Skin of body (tissue), 2 donors: ENCODE results near the gene CUL3. TPM values are rescaled to one million over a fixed set of nuclear protein-coding genes. Genes with fewer than 3 reads are reported as not detected.
"Not testable (repeated sequence)": the region's sequence is repeated elsewhere in the genome, so short reads cannot be mapped to it uniquely, and the experiment has no call there.

Experiments
- DNase-seq: peaks from one replicate; lab custom pipeline; 2025; lab: John Stamatoyannopoulos, UW
- total RNA-seq: library from RNA; depleted of rRNA; stranded (reverse); fragments of >200 nt; gene quantifications from one replicate; pipeline ENCODE4 v1.2.3, GENCODE V29; 2014

Gene CUL3
- total RNA-seq, 1 donor from 2014 or later = 90.3 TPM

DNA sequence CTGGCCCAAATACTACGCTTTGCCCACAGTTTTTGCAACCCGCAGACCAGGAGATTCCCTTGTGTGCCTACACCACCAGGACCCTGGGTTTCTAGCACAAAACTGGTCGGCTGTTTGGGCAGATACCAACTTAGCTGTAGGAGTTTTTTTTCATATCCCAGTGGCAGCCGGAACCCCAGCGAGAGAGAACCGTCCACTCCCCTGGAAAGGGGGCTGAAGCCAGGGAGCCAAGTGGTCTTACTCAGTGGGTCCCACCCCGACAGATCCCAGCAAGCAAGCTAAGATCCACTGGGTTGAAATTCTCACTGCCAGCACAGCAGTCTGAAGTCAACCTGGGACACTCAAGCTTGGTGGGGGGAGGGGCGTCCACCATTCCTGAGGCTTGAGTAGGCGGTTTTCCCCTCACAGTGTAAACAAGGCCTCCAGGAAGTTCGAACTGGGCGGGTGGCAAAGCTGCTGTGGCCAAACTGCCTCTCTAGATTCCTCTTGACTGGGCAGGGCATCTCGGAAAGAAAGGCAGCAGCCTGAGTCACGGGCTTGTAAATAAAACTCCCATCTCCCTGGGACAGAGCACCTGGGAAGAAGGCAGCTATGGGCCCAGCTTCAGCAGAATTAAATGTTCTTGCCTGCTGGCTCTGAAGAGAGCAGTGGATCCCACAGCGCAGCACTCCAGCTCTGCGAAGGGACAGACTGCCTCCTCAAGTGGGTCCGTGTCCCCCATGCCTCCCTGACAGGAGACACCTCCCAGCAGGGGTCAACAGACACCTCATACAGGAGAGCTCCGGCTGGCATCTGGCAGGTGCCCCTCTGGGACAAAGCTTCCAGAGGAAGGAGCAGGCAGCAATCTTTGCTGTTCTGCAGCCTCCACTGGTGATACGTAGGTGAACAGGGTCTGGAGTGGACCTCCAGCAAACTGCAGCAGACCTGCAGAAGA, 99.8 kb downstream of the CUL3 start:
- not testable (repeated sequence) for DNase-seq

GRCh38 chr2:224479826-224480225, 105.3 kb downstream of the CUL3 start:
- DNase-seq = no peak

DNA sequence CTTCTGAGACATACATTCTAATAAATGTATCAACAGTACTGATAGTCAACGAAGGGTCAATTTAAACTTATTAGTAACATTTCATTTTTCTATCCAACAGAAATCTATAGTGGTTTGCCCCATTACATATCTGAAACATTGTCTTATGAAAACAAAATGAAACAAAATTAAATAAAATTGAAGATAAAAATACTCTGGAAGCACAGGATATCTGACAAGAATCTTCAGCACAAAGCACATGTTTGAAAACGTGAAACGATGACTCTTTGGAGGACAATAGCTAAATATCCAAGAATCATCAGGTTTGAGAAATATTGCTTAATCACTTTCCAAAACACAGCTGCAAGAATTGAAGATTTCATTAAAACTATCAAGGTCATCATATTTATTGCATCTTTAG, 112.3 kb downstream of the CUL3 start:
- no peak for DNase-seq

DNA sequence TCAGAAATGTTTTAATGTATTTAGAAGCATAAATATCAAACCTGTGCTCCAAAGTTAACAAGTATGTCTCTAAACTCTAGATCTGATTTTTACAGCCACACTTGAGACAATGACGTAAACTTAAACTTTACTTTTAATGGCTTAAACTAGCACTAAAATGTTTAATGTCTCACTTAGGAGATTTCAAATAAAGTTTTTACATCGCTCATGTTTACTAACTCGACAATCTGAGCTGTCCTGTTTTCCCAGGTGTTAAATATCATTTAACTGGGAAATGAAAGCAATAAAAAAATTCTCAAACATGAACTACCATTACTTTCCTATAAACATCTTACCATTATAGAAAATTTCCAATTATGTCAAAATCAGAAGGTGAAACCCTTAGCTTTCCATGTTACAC, 113.0 kb downstream of the CUL3 start:
- no peak for DNase-seq

GRCh38 chr2:224469374-224469964, 115.7 kb downstream of the CUL3 start:
- no peak for DNase-seq

DNA sequence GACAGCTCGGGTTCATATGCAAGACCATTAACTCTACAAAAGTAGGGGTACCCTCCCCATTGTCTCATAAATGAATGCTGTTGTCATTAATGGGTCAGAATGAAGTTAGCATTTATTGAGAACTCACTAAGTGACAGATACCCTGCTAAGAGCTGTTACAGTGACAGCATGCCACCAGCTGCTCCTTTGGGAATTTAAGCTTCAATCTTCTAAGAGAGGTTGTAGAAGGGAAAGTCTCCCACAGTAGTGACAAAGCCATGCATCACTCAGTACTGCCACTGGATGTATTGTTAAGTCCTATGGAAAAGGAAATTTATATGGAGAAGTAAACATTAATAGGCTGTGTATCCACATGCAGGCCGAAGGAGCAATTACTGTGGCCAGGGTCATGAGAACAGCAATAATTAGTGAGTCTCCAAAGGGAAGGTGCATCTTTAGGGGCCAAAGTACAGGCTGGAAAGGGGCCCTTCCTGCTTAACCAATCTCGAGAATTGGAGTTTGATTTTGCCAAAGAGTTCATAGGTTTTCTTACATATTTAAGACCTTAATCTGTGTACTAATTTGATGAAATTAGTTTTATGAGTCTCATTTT, 118.8 kb downstream of the CUL3 start:
- DNase-seq = no peak

- DNase-seq = no peak
Measured at GRCh38 chr2:224461391-224461790, 123.8 kb downstream of the CUL3 start.

GRCh38 chr2:224457408-224458096, 127.6 kb downstream of the CUL3 start:
- DNase-seq = no peak

DNA sequence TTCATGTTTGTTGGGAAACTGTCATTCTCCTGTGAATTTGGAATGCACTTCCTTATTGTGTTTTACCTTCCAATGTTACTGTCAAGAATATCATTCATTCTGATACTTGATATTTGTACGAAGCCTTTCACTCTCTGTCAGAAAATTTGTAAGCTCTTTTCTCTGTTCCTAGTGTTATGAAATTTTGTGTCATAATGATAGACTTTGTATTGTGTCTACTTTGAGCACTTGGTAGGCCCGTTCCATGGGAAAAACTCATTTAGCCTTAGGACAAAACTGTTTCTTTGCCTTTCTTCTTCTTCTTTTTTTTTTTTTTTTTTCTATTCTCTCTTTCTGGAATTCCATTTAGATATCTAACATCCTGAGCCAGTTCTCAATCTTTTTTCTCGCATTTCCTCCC, 131.3 kb downstream of the CUL3 start:
- DNase-seq = no peak

DNA sequence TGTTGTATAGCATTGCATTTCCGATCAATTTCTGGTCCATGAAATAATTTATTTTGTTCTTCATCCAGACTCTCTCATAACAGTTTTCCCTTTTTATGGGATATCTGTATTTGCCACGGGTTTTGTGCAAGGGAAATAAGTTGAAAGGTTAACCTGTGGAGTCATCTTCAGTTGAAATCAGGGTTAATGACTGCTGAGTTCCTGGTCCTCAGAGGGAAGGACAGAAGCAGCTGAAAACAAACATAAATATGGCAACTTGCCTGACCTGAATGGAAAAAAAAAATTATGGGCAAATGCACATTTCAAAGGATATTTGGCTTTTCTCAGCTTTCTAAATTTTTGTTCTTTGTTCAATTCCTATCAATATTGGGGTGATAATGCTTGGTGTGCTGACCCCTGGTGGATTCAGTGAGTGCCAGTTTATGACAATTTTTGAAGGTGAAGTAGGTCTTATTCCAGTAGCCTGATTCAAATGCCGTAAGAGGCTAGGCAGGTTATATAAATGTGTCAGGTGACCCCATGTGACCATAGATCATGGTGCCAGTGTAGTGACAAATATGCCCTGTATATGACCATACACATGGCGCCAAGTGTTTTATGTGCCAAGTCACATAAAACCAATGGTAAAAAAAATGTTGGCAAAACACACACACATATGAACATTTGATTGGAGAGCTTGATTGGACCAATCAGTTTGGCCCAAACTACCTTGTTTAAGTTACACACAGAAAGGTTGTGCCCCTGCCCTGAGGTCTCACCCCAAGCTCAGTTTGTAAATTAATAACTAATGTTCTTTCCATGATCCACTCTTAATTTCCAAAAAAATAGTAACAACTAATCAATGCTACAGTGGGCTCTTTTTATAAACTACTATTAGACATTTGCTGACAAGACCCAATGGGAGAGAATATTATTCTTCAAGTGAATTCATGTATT, 135.7 kb downstream of the CUL3 start:
- no peak for DNase-seq

DNA sequence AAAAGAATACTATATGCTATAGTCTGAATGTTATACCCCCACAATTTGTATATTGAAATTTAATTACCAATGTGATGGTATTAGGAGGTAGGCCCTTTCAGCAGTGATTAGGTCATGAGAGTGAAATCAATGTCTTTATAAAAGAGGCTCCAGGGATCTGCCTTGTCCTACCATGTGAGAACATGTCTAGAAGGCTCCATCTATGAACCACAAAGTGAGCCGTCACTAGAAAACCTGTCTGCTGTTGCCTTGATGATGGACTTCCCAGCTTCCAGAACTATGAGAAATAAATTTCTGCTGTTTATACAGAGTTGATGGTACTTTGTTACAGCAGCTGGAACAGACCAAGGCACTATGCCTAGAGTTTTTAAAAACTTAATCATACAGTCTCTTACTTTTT, 136.9 kb downstream of the CUL3 start:
- no peak for DNase-seq

DNA sequence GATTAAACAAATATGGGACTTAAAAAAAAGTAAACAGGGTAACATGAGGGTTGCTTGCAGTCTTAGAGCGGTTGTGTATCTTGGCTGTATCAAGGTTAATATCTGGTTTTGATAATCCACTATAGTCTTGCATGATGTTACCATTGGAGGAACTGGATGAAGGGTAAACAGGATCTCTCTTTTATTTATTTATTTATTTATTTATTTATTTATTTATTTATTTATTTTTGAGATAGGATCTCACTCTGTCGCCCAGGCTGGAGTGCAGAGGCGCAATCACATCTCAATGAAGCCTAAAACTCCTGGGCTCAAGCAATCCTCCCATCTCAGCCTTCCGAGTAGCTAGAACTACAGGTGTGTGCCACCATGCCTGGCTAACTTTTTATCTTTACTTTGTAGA, 140.4 kb downstream of the CUL3 start:
- DNase-seq = no peak

DNA sequence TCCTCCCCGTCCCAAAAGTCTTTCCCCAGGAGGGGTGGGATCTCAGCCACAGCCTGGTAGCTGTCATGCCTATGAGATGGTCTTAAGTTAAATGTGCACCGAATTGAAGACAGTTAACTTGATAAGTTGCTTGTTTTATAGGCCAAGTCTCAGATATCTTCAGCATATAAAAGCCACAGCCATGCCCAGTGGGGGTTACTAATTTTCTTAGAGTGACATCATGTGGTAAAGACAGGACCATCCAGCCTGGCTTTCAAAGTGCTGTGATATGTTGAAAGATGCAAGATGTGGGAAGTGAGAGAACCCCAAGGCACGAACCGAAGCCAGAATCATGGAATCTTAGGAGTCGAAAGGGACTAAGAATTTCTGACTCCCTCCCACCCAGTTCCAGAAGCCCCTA, 141.1 kb downstream of the CUL3 start:
- DNase-seq = no peak

DNA sequence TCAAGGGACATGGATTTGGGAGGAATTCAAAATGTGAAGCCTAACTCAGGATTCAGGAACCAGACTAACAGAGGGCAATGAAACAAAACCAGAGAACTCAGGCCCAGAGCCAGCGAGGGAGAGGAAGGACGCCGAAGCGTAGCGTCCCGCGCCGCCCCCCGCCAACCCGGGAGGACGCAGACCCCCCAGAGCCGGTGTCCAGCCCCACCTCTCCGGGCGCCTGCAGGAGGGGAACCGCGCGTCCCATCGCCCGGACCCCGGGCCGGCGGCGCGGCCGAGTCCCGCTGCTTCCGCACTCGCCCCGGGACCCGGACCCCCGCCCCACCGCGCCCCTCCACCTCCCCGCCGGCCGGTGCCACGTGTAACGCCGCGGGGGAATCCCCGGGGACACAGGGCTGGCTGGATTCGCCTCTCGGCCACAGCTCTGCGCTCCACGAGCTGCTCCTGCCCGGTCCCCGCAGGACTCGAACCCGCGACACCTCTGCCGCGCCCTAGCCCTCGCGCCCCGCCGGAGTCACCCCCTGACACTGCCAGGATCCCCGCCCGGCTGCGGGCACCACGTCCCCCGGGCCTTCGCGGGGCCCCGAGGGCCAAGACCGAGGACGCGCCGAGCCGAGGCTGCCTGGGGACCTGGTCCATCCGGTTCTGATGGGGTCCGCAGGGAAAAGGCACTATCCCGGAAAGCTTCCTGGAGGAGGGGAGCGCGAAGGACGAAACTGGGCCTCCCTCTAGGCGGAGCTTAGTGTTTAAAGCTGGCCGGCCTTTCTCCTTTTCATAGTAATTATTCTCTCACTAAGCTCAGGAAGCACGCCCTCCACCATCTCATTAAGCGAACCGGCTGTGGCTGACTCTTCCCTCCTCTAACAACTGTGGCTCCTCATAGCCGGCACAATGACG, 142.8 kb downstream of the CUL3 start:
- DNase-seq = no peak

- no peak for DNase-seq
Measured at GRCh38 chr2:224440988-224441387, 144.2 kb downstream of the CUL3 start.

DNA sequence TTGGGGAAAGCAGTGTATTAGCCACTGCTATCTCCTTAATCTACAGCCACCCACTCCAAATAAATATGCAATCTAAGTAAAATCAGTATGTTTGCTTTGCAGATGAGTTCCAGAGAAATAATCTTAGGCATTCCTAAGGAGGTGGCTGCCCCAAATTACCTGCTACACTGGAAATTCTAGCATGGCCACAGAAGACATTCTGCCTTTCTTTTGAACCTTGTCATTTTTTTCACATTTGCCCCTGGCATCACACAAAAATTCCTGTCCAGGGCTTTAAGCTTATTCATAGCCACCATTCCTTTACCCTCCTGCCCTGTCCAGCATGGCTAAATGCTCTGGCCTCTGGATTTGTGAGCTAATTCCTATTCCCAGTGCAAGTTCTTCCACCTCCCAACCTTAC, 146.4 kb downstream of the CUL3 start:
- DNase-seq = no peak

DNA sequence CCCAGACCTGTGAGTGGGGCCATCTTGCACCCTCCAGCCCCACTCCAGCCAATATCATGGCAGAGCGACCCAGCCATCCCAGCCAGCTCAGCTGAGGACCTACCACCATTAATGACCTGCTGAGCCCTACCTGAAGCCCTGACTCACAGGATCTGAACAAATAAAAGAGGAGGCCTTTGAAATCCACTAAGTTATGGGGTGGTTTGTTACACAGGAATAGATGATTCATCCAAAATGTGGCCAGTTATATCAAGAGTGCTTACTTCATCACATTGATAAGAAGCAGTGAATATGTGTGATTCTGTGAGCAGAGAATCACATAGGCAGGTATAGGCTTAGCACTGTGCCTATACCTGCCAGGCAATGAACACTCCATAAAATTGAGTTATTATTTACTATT, 148.5 kb downstream of the CUL3 start:
- DNase-seq = no peak

GRCh38 chr2:224434618-224435017, 150.5 kb downstream of the CUL3 start:
- DNase-seq = no peak

DNA sequence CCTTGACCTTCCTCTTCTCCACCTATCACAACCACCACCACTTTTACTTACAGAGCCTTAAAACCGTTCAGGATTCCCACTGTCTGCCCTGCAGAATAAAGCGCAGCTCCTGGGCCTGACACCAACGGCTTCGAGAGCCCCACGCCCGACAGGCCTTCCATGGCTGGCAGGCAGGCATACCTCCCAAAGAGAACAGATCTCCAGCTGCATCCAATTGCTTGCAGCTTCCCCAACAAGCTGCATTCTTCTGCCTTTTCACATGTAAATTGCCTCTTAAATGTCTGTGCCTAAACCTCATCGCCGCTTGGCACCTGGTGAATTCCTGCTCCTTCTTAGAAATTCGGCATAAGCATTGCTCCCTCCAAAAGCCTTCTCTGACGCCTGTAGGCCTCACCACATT, 151.7 kb downstream of the CUL3 start:
- no peak for DNase-seq
